ENCODE results near the gene RPL28.
"Not testable (repeated sequence)": the region's sequence is repeated elsewhere in the genome, so short reads cannot be mapped to it uniquely, and the experiment has no call there.

RPL28 gene

GRCh38 chr19:55419624-55420236 lies 34.0 kb downstream of the RPL28 start:
- H3K36me3 ChIP-seq (ENCODE audit: control insufficient read depth, insufficient read depth, low read length): no peaks in the 10 kb centered on the region

GRCh38 chr19:55421281-55421680 lies 35.5 kb downstream of the RPL28 start:
- not testable (repeated sequence) for H3K27me3 ChIP-seq (ENCODE audit: control insufficient read depth, insufficient read depth, low read length); H3K9ac ChIP-seq (ENCODE audit: low read depth, low read length)

More at GRCh38 chr19:55419624-55420236, 34.0 kb downstream of the RPL28 start:
- Histone ChIP-seq H3K27ac (ENCODE audit: low read depth, low read length) (no peak overlapping the region), H3K4me3 (ENCODE audit: low read depth, low read length) (no peak overlapping the region), H3K9me3 (ENCODE audit: control insufficient read depth, insufficient read depth, low read length) (no peaks in the 10 kb centered on the region), H3K9ac (ENCODE audit: low read depth, low read length) (no peak overlapping the region), H3K4me1 (ENCODE audit: control insufficient read depth, insufficient read depth, low read length) (no peaks in the 10 kb centered on the region), H3K27me3 (ENCODE audit: control insufficient read depth, insufficient read depth, low read length) (0 out of 2 replicates have a peak, but pooled peaks cover 3% of the 10 kb centered on the region)

GRCh38 chr19:55423225-55424005 lies 37.7 kb downstream of the RPL28 start:
- Histone ChIP-seq H3K9ac (ENCODE audit: low read depth, low read length) (no peak overlapping the region), H3K4me3 (ENCODE audit: low read depth, low read length) (no peak overlapping the region), H3K36me3 (ENCODE audit: control insufficient read depth, insufficient read depth, low read length) (no peaks in the 10 kb centered on the region), H3K9me3 (ENCODE audit: control insufficient read depth, insufficient read depth, low read length) (no peaks in the 10 kb centered on the region), H3K27me3 (ENCODE audit: control insufficient read depth, insufficient read depth, low read length) (peaks cover 2% of the 10 kb centered on the region; the same call in 1 of the 2 replicates), H3K4me1 (ENCODE audit: control insufficient read depth, insufficient read depth, low read length) (no peaks in the 10 kb centered on the region), H3K27ac (ENCODE audit: low read depth, low read length) (no peak overlapping the region)

More at GRCh38 chr19:55421281-55421680, 35.5 kb downstream of the RPL28 start:
- H3K9me3 ChIP-seq (ENCODE audit: control insufficient read depth, insufficient read depth, low read length); H3K27ac ChIP-seq (ENCODE audit: low read depth, low read length); H3K36me3 ChIP-seq (ENCODE audit: control insufficient read depth, insufficient read depth, low read length); H3K4me1 ChIP-seq (ENCODE audit: control insufficient read depth, insufficient read depth, low read length); H3K4me3 ChIP-seq (ENCODE audit: low read depth, low read length): not testable (repeated sequence)

GRCh38 chr19:55424518-55424917 lies 38.8 kb downstream of the RPL28 start:
- no peak overlapping the region for H3K27ac ChIP-seq (ENCODE audit: low read depth, low read length)
- H3K27me3 ChIP-seq (ENCODE audit: control insufficient read depth, insufficient read depth, low read length): no peaks in the 10 kb centered on the region; the same call in 1 of the 2 replicates
- 0 out of 2 replicates have a peak, but pooled peaks cover 3% of the 10 kb centered on the region for H3K4me1 ChIP-seq (ENCODE audit: control insufficient read depth, insufficient read depth, low read length)
- H3K9me3 ChIP-seq (ENCODE audit: control insufficient read depth, insufficient read depth, low read length): no peaks in the 10 kb centered on the region
- H3K36me3 ChIP-seq (ENCODE audit: control insufficient read depth, insufficient read depth, low read length): no peaks in the 10 kb centered on the region
- no peak overlapping the region for H3K4me3 ChIP-seq (ENCODE audit: low read depth, low read length)
- no peak overlapping the region for H3K9ac ChIP-seq (ENCODE audit: low read depth, low read length)

GRCh38 chr19:55426042-55426441 lies 40.3 kb downstream of the RPL28 start:
- Histone ChIP-seq H3K27me3 (ENCODE audit: control insufficient read depth, insufficient read depth, low read length) (no peaks in the 10 kb centered on the region; the same call in 1 of the 2 replicates), H3K4me1 (ENCODE audit: control insufficient read depth, insufficient read depth, low read length) (0 out of 2 replicates have a peak, but pooled peaks cover 3% of the 10 kb centered on the region), H3K9me3 (ENCODE audit: control insufficient read depth, insufficient read depth, low read length) (no peaks in the 10 kb centered on the region), H3K4me3 (ENCODE audit: low read depth, low read length) (no peak overlapping the region), H3K9ac (ENCODE audit: low read depth, low read length) (no peak overlapping the region), H3K36me3 (ENCODE audit: control insufficient read depth, insufficient read depth, low read length) (no peaks in the 10 kb centered on the region), H3K27ac (ENCODE audit: low read depth, low read length) (no peak overlapping the region)

- Histone ChIP-seq H3K27me3 (ENCODE audit: control insufficient read depth, insufficient read depth, low read length) (no peaks in the 10 kb centered on the region; the same call in 1 of the 2 replicates), H3K9ac (ENCODE audit: low read depth, low read length) (no peak overlapping the region), H3K27ac (ENCODE audit: low read depth, low read length) (no peak overlapping the region), H3K9me3 (ENCODE audit: control insufficient read depth, insufficient read depth, low read length) (no peaks in the 10 kb centered on the region), H3K4me1 (ENCODE audit: control insufficient read depth, insufficient read depth, low read length) (0 out of 2 replicates have a peak, but pooled peaks cover 3% of the 10 kb centered on the region), H3K4me3 (ENCODE audit: low read depth, low read length) (no peak overlapping the region), H3K36me3 (ENCODE audit: control insufficient read depth, insufficient read depth, low read length) (no peaks in the 10 kb centered on the region)
Measured at GRCh38 chr19:55431183-55431582, 45.5 kb downstream of the RPL28 start.

GRCh38 chr19:55432241-55432959 lies 46.7 kb downstream of the RPL28 start:
- H3K27me3 ChIP-seq (ENCODE audit: control insufficient read depth, insufficient read depth, low read length): no peaks in the 10 kb centered on the region
- H3K36me3 ChIP-seq (ENCODE audit: control insufficient read depth, insufficient read depth, low read length): no peaks in the 10 kb centered on the region
- no peaks in the 10 kb centered on the region for H3K9me3 ChIP-seq (ENCODE audit: control insufficient read depth, insufficient read depth, low read length)
- no peak overlapping the region for H3K27ac ChIP-seq (ENCODE audit: low read depth, low read length)
- no peak overlapping the region for H3K4me3 ChIP-seq (ENCODE audit: low read depth, low read length)
- 0 out of 2 replicates have a peak, but pooled peaks cover 3% of the 10 kb centered on the region for H3K4me1 ChIP-seq (ENCODE audit: control insufficient read depth, insufficient read depth, low read length)
- H3K9ac ChIP-seq (ENCODE audit: low read depth, low read length): no peak overlapping the region

GRCh38 chr19:55433292-55433691 lies 47.6 kb downstream of the RPL28 start:
- H3K36me3 ChIP-seq (ENCODE audit: control insufficient read depth, insufficient read depth, low read length): no peaks in the 10 kb centered on the region
- H3K9ac ChIP-seq (ENCODE audit: low read depth, low read length): no peak overlapping the region
- H3K4me1 ChIP-seq (ENCODE audit: control insufficient read depth, insufficient read depth, low read length): 0 out of 2 replicates have a peak, but pooled peaks cover 3% of the 10 kb centered on the region
- no peaks in the 10 kb centered on the region for H3K9me3 ChIP-seq (ENCODE audit: control insufficient read depth, insufficient read depth, low read length)
- H3K4me3 ChIP-seq (ENCODE audit: low read depth, low read length): no peak overlapping the region
- H3K27ac ChIP-seq (ENCODE audit: low read depth, low read length): no peak overlapping the region
- H3K27me3 ChIP-seq (ENCODE audit: control insufficient read depth, insufficient read depth, low read length): peaks cover 3% of the 10 kb centered on the region; the same call in 1 of the 2 replicates

GRCh38 chr19:55434356-55434919 lies 48.7 kb downstream of the RPL28 start:
- H3K36me3 ChIP-seq (ENCODE audit: control insufficient read depth, insufficient read depth, low read length): no peaks in the 10 kb centered on the region
- H3K9me3 ChIP-seq (ENCODE audit: control insufficient read depth, insufficient read depth, low read length): no peaks in the 10 kb centered on the region
- H3K27ac ChIP-seq (ENCODE audit: low read depth, low read length): no peak overlapping the region

GRCh38 chr19:55435020-55435419 lies 49.3 kb downstream of the RPL28 start:
- H3K4me1 ChIP-seq (ENCODE audit: control insufficient read depth, insufficient read depth, low read length): no peaks in the 10 kb centered on the region
- no peaks in the 10 kb centered on the region for H3K9me3 ChIP-seq (ENCODE audit: control insufficient read depth, insufficient read depth, low read length)
- H3K27ac ChIP-seq (ENCODE audit: low read depth, low read length): no peak overlapping the region
- no peak overlapping the region for H3K9ac ChIP-seq (ENCODE audit: low read depth, low read length)
- peaks cover 20% of the 10 kb centered on the region for H3K27me3 ChIP-seq (ENCODE audit: control insufficient read depth, insufficient read depth, low read length)
- H3K36me3 ChIP-seq (ENCODE audit: control insufficient read depth, insufficient read depth, low read length): no peaks in the 10 kb centered on the region
- no peak overlapping the region for H3K4me3 ChIP-seq (ENCODE audit: low read depth, low read length)

More at GRCh38 chr19:55434356-55434919, 48.7 kb downstream of the RPL28 start:
- peaks cover 15% of the 10 kb centered on the region for H3K27me3 ChIP-seq (ENCODE audit: control insufficient read depth, insufficient read depth, low read length)
- H3K9ac ChIP-seq (ENCODE audit: low read depth, low read length): no peak overlapping the region
- H3K4me1 ChIP-seq (ENCODE audit: control insufficient read depth, insufficient read depth, low read length): no peaks in the 10 kb centered on the region
- H3K4me3 ChIP-seq (ENCODE audit: low read depth, low read length): no peak overlapping the region
